GM18868 (cell line): ENCODE results near the gene RPTOR.

ENCODE experiments used
- ATAC-seq: cut with Tn5 transposase; IDR thresholded peaks from one replicate; pipeline ENCODE4 v1.9.1; 2021; ENCODE audit warnings: mild to moderate bottlenecking, moderate library complexity; ENCODE audit not compliant: unreplicated experiment

RPTOR gene

DNA sequence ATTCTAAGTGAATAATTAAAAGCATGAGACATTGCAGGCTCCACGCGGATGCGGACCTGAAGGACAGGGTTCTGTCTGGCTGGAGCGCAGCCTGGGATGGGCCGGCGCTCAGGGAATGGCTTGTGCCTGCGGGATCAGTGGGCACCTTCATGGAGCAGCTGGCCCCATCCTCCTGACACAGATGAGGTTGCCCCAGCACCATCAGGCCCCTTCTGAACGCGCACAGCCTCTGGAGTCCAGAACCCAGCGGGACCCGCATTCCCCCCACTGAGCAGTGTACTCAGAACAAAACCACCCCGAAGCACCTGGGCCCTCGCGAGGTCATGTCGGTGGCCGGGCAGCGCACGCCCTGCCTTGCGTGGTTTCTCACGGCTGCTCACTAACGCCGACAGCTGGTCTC, 376.5 kb downstream of the RPTOR start:
- no peak for ATAC-seq

DNA sequence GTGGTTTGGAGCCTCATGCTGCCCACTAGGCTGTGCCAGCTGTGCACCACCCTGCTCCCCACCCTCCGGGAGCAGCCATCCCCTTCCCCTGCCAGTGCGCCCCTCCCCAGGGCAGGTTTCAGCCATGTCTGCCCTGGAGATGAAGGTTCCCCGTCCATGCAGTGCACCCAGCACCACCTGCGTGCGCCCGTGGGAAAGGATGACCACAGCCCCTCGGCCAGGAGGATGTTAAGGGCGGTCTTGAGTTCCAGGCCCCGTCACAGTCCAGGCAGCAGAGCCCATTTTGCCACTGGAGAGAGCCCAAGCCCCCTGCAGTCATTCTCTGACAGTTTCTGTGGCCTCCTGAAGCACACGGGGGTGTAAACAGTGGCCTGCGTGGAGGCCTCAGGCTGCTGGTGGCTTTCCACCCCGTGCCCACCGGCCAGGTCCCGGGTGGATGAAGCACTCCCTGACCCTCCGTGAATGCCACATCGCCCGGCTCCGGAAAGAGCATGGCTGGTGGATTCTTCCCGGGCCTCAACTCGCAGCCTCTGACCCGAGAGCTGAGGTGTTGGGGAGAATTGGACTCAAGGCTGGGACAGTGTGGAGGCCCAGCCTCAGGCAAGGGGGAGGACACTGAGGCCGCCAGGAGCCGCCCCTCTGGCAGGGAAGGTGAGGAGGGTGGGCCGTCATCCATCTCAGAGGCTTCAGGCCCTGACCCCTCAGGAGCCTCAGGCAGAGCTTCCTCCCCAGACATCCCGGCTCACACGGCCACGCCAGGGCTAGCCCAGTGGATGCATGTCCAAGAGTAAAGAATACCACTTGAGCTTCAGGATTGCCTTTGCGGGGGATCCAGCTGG, 377.3 kb downstream of the RPTOR start:
- no peak for ATAC-seq

DNA sequence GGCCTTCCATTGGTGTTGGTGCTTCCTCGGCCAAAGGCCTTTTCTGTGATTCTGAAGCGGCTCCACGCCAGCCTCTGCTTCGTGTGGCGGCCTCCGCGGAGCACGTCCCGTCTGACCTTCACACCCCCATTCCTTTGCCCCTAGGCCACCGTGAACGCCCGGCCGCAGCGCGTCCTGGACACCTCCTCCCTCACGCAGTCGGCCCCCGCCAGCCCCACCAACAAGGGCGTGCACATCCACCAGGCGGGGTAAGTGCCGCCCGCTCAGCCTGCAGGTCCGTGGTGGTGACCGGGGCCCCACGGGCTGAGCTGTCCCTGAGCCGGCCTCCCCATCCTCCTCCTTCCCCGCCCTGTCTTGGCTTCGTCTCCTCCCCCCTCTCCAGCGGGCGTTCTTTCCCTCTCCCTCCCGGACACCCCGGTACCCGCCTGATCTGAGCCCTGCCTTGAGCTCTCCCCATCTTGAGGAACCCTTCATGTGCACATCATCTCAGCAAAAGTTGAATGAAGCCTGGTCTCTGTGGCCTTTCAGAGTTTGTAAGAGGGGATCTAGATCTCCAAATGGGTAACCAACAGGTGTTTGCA, 378.0 kb downstream of the RPTOR start:
- no peak for ATAC-seq

DNA sequence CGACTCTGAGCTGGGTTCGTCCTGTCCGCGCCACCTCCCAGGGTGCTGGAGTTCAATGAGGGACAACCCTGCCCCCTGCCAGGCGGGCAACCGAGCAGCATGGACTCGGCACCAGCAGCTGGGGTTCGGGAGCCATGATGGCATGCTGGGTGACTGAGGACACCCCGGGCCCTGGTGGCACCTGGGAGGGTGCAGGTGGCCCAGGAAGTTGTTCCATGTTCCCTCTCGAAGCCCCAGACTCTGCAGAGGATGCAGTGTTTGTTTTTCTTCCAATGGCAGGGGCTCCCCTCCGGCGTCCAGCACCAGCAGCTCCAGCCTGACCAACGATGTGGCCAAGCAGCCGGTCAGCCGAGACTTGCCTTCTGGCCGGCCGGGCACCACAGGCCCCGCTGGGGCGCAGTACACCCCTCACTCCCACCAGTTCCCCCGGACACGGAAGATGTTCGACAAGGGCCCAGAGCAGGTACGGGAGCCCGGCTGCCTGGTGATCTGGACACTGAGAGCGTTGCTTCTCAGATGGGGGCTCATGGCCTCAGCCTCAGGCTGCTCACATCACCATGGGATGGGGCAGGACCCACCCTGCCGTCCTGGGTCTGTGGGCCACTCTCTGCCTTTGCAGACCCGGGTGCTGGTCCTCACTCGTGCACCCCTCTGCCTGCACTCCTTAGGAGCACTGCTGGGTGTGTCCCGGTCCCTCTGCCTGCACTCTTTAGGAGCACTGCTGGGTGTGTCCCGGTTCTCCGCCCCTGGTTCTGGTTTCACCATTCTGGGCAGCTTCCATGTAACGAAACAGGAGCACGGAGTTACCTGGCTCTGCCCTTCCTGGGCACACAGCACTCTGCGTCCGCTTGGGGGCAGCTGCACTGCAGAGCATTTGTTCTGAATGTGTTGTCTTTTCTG, 378.8 kb downstream of the RPTOR start:
- ATAC-seq, result no peak

DNA sequence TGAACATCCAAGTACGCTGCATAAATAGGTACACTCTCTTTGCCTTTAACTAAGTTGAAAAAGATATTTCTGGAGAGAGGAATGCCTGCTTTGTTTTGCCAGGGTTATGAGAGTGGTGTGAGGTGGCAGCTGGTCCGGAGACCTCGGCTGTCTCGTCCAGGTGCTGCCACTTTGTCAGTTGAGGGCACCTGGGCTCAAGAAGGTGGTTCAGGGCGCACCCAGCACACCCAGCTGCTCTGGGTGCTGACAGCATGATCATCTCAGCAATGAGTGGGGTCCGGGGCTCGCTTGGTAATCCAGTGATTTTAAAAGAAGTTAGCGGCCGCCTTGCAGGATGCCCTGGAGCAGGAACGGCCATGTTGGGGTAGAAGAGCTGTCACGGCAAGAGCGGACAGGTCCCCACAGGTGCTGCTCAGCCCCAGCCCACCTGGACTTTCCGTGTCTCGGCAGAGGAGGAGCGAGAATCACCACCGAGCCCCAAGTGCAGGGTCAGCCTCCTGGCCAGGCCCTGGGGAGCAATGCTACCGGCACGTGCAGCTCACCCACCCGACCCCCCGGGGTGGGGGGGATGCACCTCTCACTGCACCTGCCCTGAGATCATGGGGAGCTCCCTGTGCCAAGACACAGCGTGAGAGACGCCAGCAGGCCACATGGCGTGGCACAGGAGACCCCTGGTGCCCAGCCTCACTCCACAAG, 379.6 kb downstream of the RPTOR start:
- no peak for ATAC-seq

DNA sequence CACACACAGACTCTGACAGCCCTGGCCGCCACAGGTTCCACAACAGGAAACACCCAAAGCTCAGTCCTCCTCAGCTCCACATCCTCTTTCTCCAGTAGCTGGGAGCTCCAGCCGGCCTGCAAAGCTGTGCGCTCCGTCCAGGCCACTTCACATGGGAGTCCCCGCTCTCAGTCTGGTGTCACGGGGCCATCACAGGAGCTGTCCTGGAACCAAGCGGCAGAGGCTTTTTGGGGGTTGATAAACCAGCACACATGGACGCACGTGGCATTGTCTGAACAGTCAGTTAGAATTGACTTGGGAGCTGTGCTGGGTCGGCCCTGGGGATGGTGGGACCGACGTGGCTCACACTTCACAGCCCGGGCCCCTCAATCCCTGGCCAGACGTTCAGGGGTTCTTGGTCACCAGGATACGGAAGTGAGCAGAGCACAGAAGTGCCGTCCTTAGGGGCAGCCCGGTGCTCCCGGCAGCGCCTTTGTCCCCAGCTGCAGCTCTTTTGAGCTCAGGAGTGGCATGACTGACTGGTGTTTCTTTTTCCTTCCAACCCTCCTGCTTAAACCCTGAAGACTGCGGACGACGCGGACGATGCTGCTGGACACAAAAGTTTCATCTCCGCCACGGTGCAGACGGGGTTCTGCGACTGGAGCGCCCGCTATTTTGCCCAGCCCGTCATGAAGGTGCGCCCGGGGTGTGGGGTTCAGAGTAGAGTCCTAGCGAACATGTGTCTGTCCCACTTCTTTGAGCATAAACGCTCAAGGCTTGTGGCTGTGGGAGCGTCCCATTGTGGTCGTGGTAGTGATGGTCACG, 380.4 kb downstream of the RPTOR start:
- no peak for ATAC-seq

DNA sequence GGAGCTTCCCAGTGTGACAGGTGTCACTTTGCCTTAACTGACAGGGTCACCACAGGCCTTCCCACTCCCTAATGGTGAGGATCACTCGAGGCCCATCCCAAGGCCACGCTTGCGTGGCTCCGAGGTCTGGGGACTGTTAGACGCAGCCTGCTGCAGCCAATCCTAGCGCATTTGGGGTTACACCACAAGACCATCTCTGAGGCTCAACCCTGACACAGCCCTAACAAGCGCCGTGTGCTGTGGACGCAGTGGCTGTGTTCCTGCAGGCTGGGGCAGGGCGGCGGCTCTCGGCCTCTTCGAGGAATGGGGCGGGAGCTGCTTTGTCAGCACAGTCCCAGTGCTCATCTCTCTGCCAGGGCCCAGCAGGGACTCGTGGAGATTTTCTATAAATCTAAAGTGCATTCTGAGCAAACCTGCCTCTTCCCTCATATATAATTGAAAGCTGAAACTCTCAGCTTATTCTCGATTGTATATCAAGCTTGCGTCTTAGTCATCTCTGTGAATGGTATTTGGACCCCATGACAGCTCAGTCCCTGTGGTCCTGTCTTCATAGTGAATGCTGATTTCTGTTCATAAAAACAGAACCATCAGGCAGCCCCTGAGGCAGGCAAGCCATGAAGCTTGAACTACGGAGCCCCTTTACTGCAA, 381.2 kb downstream of the RPTOR start:
- ATAC-seq, result no peak

DNA sequence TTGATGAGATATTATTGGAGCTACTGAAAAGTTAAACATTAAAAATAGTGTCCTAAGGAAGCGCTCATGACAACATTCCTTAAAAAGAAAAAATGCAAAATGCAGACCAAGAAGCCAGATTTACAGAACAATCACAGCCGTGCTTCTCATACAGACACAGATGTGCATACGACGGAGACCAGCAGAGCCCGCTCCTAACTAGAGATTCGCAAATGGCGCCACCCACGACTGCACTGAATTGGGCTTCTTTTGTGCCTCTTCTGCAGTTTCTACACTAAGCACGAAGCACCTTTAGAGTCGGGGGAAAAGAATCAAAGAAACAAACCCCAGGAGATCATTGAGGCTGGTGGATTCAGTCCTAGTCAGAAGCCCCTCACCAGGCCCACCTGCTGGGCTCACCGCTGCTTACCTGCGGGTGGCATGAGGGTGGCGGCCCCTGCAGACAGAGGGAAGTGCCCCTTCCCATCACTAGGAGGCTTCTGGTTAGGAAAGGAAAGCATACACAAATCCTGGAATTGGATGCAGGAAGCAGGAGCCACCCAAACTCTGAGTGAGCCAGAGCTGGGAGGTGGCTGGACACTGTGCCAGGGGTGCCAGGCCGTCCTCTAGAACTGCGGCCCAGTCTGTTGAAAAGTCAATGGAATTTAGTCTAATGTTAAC, 382.1 kb downstream of the RPTOR start:
- no peak for ATAC-seq

DNA sequence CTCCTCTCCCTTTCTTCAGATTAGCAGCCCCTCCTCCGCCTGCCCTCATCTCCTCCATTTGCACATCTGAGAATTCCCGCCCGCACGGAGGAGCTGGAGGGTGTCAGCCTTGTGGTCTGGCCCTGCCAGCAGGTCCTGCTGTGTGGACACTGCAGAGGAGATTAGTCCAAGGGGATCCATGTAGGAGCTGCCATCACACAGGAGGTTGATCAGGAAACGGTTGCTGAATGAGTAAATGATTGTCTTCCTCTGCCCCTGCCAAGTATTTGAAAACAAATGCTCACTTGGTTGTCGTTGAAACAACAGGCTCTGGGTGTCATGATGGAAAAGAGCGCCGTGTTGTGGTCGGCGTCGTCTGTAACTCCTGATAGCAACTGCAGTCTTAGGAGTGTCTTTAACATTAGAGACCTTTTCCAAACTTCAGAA, 383.2 kb downstream of the RPTOR start:
- no peak for ATAC-seq

DNA sequence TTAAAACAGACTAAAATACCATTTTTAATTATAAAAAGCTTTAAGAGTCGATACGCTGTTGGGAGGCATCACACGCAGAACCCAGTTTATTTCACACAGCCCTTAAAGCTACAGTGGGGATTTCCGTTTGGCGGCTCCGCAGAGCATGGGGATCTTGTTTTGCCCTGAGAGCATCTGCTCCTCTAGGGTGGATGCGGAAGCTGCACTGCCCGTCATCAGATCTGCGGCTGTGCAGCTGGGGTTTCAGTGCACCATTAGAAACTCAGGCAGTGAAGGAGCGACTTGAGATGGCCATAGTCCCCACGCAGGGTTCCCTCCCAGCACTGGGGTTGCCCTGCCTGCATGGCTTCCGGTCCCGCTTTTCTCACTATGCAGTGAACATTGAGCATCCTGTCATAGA, 384.8 kb downstream of the RPTOR start:
- no peak for ATAC-seq

DNA sequence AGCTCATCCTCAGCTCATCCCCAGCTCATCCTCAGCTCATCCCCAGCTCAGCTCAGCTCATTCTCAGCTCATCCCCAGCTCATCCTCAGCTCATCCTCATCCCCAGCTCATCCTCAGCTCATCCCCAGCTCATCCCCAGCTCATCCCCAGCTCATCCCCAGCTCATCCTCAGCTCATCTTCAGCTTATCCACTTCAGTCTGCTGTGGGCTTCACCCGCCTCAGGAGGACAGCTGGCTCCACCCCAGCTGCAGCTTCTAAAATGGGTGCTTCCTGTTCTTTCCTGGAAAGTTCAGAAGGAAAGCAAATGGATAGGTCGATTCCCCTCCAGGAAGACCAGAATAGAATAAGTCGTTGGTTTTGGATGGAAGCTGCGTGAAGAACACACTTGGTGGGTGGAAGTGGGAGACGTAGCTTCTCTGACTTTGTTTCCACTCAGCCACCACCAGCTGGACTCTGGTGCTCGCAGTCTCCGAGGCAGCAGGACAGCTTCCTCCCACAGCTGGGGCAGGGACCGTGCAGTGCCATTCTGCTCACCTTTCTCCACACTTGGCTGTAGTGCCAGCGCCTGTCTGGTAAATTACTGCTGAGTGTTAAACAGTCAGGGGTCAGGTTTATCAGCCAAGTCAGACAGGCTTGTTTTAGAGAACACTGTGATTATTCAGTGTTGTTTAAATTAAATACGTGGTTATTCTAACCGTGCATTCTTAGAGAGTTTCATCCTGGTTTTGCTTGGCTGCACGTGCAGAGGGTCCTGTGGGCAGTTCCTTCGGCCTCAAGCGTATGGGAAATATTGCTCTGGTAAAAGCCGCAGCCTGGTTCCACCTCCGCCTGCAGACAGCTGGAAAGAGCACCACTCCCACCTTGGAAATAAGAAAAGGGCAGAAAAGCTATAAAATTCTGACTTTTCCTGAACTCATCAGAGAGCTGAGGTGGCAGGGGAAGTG, 386.0 kb downstream of the RPTOR start:
- ATAC-seq, result no peak

DNA sequence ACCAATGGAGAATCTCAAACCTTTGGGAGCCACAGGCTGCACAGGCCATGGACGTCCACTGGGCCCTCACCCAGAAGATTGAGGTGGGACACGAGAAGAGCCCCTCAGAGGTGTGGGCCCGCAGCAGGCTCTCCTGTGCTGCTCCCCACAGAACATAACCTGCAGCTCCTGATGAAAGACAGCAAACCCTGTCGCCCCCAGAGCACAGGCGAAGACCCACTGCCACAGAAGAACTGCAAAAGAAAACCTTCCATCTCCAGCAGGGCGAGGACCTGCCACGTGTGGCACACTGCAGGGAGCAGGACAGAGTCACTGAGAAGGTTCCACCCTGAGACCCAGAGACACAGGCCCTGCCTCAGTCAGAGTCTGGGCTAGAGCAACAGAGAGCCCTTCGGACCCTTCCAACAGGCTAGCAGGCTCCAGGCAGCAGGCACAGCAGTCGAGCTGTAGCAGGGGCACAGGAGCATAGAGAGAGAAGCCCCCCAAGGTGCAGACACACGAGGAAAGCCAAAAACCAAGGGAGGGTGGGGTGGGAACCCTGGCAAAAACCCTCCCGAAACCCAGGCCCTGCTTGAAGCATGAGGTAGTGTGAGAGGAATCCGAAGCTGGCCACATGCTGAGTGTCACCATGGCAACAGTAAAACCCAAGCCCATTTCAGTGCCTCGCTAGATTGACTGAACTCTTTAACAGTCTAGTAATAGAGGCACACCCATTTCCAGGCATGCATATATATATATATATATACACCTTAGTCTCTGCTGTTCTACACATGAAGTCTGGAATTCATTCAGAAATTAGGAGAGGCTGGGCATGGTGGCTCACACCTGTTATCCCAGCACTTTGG, 387.0 kb downstream of the RPTOR start:
- no peak for ATAC-seq

DNA sequence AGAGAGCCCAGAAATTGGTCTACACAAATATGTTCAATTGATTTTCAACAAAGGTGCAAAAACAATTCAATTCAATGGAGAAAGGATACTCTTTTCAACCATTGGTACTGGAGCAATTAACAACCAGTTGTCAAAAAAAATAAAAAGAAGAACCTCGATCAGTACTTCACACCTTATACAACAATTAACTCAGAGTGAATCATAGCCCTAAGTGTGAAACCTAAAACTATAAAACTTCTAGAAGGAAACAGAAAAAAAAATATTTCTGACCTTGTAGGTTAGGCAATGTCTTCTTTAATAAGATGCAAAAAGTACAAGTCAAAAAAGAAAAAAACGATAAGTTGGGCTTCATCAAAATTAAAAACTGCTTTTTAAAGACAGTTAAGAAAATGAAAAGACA, 390.9 kb downstream of the RPTOR start:
- no peak for ATAC-seq

DNA sequence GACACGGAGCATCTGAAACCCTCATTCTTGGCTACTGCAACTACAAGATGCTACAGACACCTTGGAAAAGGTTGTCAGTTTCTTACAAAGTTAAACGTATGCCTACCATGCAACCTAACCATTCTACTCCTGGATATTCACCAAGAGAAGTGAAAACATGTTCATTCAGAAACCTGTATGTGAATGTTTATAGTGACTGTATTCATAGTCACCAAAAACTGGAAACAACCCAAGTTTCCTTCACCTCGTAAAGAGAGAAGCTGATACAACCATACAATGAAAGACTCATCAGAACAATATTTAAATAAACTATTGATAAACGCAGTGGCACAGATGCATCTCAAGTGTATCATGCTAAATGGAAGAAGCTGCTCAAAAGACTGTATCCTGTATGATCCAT, 391.6 kb downstream of the RPTOR start:
- no peak for ATAC-seq

DNA sequence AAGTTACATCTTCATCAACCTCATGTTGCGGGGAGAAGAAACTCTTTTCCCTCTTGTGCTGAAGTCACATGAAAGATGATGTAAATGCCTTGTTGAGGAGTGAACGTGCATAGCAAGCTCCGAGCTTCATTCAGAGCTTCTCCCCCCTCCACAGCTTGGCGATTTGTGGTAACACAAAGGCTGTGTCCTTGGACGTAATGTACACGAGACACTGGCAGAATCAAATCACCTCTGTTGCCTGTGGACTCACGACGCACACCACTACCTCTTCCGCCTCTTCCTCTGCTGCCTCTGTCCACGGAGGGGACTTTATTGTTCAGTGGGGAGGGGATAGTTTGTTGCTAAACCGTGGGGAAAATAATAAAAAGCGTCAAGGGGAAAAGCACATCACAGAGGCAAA, 392.1 kb downstream of the RPTOR start:
- no peak for ATAC-seq

DNA sequence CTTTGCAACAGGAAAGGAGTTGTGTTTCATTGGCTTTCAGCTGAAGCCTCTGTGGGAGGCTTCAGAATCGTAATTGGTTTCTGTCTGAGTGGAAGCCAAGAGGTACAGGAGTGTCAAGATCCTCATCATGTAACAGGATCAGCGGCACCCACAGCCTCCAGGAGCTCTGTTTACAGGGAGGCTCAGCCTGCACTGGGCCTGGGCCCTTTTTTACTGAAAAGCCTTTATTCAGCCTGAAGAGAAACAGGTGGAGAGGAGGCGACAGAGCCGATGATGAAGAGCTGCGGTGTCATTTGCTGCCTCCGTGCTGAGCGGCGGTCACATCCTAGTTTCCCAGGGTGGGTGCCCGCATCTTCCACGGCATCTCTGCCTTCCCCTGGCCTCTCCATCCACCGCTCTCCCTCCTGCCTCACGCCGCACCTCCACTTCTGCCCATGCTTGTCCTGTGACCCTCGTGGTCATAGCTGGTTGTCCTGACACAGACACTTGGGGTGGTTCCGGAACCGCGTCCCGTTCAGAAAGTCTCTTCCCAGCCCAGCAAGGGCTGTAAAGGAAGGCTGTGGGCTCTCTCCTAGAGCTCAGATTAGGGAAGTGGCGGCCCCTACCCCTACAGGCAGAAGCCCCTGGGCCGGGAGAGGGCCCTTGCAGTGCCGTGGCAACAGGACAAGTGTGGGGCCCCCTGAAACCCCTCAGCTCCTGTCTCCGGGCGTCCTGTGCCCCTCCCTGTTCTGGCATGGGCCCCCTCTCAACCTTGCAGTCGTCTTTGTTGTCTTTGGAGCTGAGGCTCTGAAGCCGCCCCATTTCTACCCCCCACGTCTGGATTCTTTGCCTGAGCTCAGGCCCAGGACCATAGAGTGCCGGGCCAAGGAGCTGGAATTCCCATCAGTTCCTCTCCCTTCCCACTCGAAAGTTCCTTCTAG, 393.1 kb downstream of the RPTOR start:
- ATAC-seq, result no peak
